H9 (cell line): ENCODE data around the gene ATP8A2. TPM values are rescaled to one million over a fixed set of nuclear protein-coding genes. Genes with fewer than 3 reads are reported as not detected.

Experiments
- DNase-seq: peaks from one replicate; pipeline ENCODE4 v3.0.0-alpha.2; 2017
- H2AFZ ChIP-seq: one replicate; pipeline ENCODE4 v1.6.1; 2013; ENCODE audit warnings: mild to moderate bottlenecking, low read length, control low read depth, moderate library complexity
- H2AK5ac ChIP-seq: 2 replicates; pipeline ENCODE4 v1.6.1; 2013; ENCODE audit warnings: low read length, control low read depth, mixed read lengths; ENCODE audit not compliant: insufficient read length
- H2BK120ac ChIP-seq: one replicate; pipeline ENCODE4 v1.6.1; 2013; ENCODE audit warnings: low read depth, mild to moderate bottlenecking, low read length, control low read depth, inconsistent platforms; ENCODE audit not compliant: poor library complexity, severe bottlenecking
- H2BK12ac ChIP-seq: 2 replicates; pipeline ENCODE4 v1.6.1; 2013; ENCODE audit warnings: low read length, control low read depth, mixed read lengths, low read depth; ENCODE audit not compliant: insufficient read length
- H2BK15ac ChIP-seq: 2 replicates; pipeline ENCODE4 v1.6.1; 2013; ENCODE audit warnings: low read depth, low read length, control low read depth
- H2BK20ac ChIP-seq: one replicate; pipeline ENCODE4 v1.6.1; 2013; ENCODE audit warnings: low read depth, mild to moderate bottlenecking, low read length, control low read depth, inconsistent platforms; ENCODE audit not compliant: poor library complexity, severe bottlenecking
- H2BK5ac ChIP-seq: 2 replicates; pipeline ENCODE4 v1.6.1; 2013; ENCODE audit warnings: low read length, control low read depth, mixed read lengths; ENCODE audit not compliant: insufficient read length
- H3K14ac ChIP-seq: 2 replicates; pipeline ENCODE4 v1.6.1; 2013; ENCODE audit warnings: low read length, control low read depth; ENCODE audit not compliant: insufficient read depth
- H3K18ac ChIP-seq: 2 replicates; pipeline ENCODE4 v1.6.1; 2013; ENCODE audit warnings: low read depth, mild to moderate bottlenecking, mixed read lengths, low read length, control low read depth; ENCODE audit not compliant: insufficient read length
- H3K23ac ChIP-seq: 2 replicates; pipeline ENCODE4 v1.6.1; 2013; ENCODE audit warnings: low read length, control low read depth, mixed read lengths, low read depth; ENCODE audit not compliant: insufficient read length
- H3K23me2 ChIP-seq: 2 replicates; pipeline ENCODE4 v1.6.1; 2013; ENCODE audit warnings: low read depth, mild to moderate bottlenecking, mixed read lengths, low read length, control low read depth; ENCODE audit not compliant: insufficient read length, poor library complexity, severe bottlenecking
- H3K27ac ChIP-seq: 2 replicates; pipeline ENCODE4 v1.5.1; 2013; ENCODE audit warnings: low read length, control low read depth, mixed read lengths, low read depth; ENCODE audit not compliant: insufficient read length
- H3K27me3 ChIP-seq: 2 replicates; pipeline ENCODE4 v1.6.1; 2013; ENCODE audit warnings: low read length, control low read depth, inconsistent platforms; ENCODE audit not compliant: insufficient read depth
- H3K4ac ChIP-seq: 2 replicates; pipeline ENCODE4 v1.6.1; 2013; ENCODE audit warnings: low read depth, mild to moderate bottlenecking, control low read depth, inconsistent platforms, low read length, moderate library complexity
- H3K4me1 ChIP-seq: 2 replicates; pipeline ENCODE4 v1.6.1; 2013; ENCODE audit warnings: low read length, control low read depth, inconsistent platforms; ENCODE audit not compliant: insufficient read depth
- H3K4me2 ChIP-seq: 2 replicates; pipeline ENCODE4 v1.6.1; 2013; ENCODE audit warnings: low read length, control low read depth, mixed read lengths; ENCODE audit not compliant: insufficient read length, insufficient read depth
- H3K56ac ChIP-seq: 2 replicates; pipeline ENCODE4 v1.6.1; 2013; ENCODE audit warnings: low read depth, mild to moderate bottlenecking, mixed read lengths, low read length, control low read depth; ENCODE audit not compliant: insufficient read length
- H3K79me1 ChIP-seq: 2 replicates; pipeline ENCODE4 v1.6.1; 2013; ENCODE audit warnings: low read depth, mild to moderate bottlenecking, moderate library complexity, low read length, control low read depth, inconsistent platforms; ENCODE audit not compliant: insufficient read depth, poor library complexity, severe bottlenecking
- H3K79me2 ChIP-seq: 2 replicates; pipeline ENCODE4 v1.6.1; 2013; ENCODE audit warnings: low read length, control low read depth, inconsistent platforms; ENCODE audit not compliant: insufficient read depth
- H3K9ac ChIP-seq: 2 replicates; pipeline ENCODE4 v1.6.1; 2013; ENCODE audit warnings: low read length, control low read depth, mixed read lengths; ENCODE audit not compliant: insufficient read length; ENCODE audit errors: extremely low read depth
- H3K9me3 ChIP-seq: one replicate; pipeline ENCODE4 v1.6.1; 2013; ENCODE audit warnings: low read depth, low read length, inconsistent platforms; ENCODE audit not compliant: control insufficient read depth
- H3T11ph ChIP-seq: one replicate; pipeline ENCODE4 v1.6.1; 2013; ENCODE audit warnings: mild to moderate bottlenecking, low read length, control low read depth, inconsistent platforms
- H4K20me1 ChIP-seq: one replicate; pipeline ENCODE4 v1.6.1; 2013; ENCODE audit not compliant: control insufficient read depth, insufficient read length, insufficient read depth
- H4K5ac ChIP-seq: 2 replicates; pipeline ENCODE4 v1.6.1; 2013; ENCODE audit warnings: low read depth, mild to moderate bottlenecking, mixed read lengths, low read length, control low read depth; ENCODE audit not compliant: insufficient read length
- H4K8ac ChIP-seq: replicated peaks from 2 replicates; pipeline ENCODE4 v1.6.1; 2013; ENCODE audit warnings: low read length, control low read depth, mixed read lengths, low read depth; ENCODE audit not compliant: insufficient read length
- H4K91ac ChIP-seq: 2 replicates; pipeline ENCODE4 v1.6.1; 2013; ENCODE audit warnings: low read depth, mild to moderate bottlenecking, moderate library complexity, mixed read lengths, low read length, control low read depth; ENCODE audit not compliant: insufficient read length
- H3K27ac Mint-ChIP-seq, 3 experiments: 2 replicates in 2 of 3; 3 replicates in 1 of 3; pipeline ENCODE4 v1.8.0; 2020 to 2021; ENCODE audit warnings: mixed read lengths in 3 of 3, mild to moderate bottlenecking in 1 of 3, moderate library complexity in 1 of 3
- H3K27me3 Mint-ChIP-seq: 2 replicates; pipeline ENCODE4 v1.8.0; 2021; ENCODE audit warnings: low read depth, mild to moderate bottlenecking, moderate library complexity, mixed read lengths
- H3K36me3 Mint-ChIP-seq, 3 experiments: 2 replicates in 2 of 3; 3 replicates in 1 of 3; pipeline ENCODE4 v1.8.0; 2020 to 2021; ENCODE audit warnings: low read depth in 3 of 3, mixed read lengths in 3 of 3; ENCODE audit not compliant: insufficient read depth in 1 of 3
- H3K4me1 Mint-ChIP-seq, 2 experiments: 2 replicates each; pipeline ENCODE4 v1.8.0; 2020; ENCODE audit warnings: mixed read lengths in 2 of 2
- H3K4me3 Mint-ChIP-seq, 2 experiments: 2 replicates in 1 of 2; 3 replicates in 1 of 2; pipeline ENCODE4 v1.8.0; 2020 to 2021; ENCODE audit warnings: mild to moderate bottlenecking in 2 of 2, mixed read lengths in 2 of 2, moderate library complexity in 1 of 2
- H3K9me3 Mint-ChIP-seq, 2 experiments: 2 replicates in 1 of 2; 3 replicates in 1 of 2; pipeline ENCODE4 v1.8.0; 2020; ENCODE audit warnings: mild to moderate bottlenecking in 2 of 2, mixed read lengths in 2 of 2, moderate library complexity in 1 of 2
- CTCF ChIP-seq: fragments of 200-600 bp; sonication (generic); conservative IDR thresholded peaks from 3 replicates; pipeline ENCODE4 v1.8.0; 2021; ENCODE audit warnings: antibody characterized with exemption, mild to moderate bottlenecking
- total RNA-seq: library from RNA; stranded (reverse); gene quantifications from 2 replicates; pipeline ENCODE4 v1.2.1, GENCODE V29; 2021

The ATP8A2 gene
- total RNA-seq, 1 experiment from 2014 or later: 18.2 TPM

DNA sequence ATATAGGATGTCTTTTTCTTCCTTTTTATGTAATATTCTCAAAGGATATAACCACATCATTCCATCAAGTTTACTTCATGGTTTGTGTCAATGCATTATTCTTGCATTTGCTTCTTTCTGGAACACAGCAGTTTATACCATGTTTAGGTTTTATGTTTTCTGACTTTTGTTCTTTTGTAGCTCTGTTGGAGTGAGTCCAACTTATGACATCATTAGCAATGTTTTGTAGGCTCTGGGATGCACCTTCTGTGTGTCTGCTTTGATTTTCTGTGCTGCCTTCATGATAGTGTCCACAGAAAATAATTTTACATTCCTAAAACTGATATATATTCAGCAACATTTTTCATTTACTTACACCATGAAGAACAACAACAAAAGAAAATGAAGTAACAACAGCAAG is 611.1 kb downstream of the ATP8A2 start:
- Histone ChIP-seq H3K4me2 (no peak overlapping the region), H3K27ac (no peak overlapping the region), H4K5ac (no peak overlapping the region), H3K4me1 (peaks cover 4% of the 10 kb centered on the region; the same call in 1 of the 2 replicates), H3K27me3 (no peaks in the 10 kb centered on the region), H3K56ac (no peak overlapping the region), H2BK20ac (no peak overlapping the region), H2AFZ (no peak overlapping the region), H2BK12ac (no peak overlapping the region), H4K20me1 (no peaks in the 10 kb centered on the region), H3K79me1 (no peaks in the 10 kb centered on the region), H2AK5ac (no peak overlapping the region), H3T11ph (no peak overlapping the region), H3K23ac (no peak overlapping the region), H3K23me2 (no peaks in the 10 kb centered on the region), H3K9me3 (no peaks in the 10 kb centered on the region), H3K79me2 (no peaks in the 10 kb centered on the region), H2BK5ac (no peak overlapping the region), H3K18ac (no peak overlapping the region), H3K14ac (no peak overlapping the region), H2BK15ac (no peak overlapping the region), H2BK120ac (no peak overlapping the region), H3K9ac (no peak overlapping the region), H3K4ac (no peak overlapping the region), H4K8ac (no peak overlapping the region), H4K91ac (no peak overlapping the region)
- TF ChIP-seq CTCF: no peak
- no peak for DNase-seq
- H3K27ac Mint-ChIP-seq: no peak overlapping the region
- H3K36me3 Mint-ChIP-seq: peaks cover 0 to 8% (median 4%) of the 10 kb centered on the region in 3 experiments; a peak in 1 of 7 replicates
- H3K4me3 Mint-ChIP-seq: no peak overlapping the region
- peaks cover 28% of the 10 kb centered on the region in 2 experiments for H3K4me1 Mint-ChIP-seq
- peaks cover 0 to 3% of the 10 kb centered on the region in 2 experiments; a peak in 1 of 5 replicates for H3K9me3 Mint-ChIP-seq
- H3K27me3 Mint-ChIP-seq: no peaks in the 10 kb centered on the region
